Panc1 (cell line): ENCODE results near the gene LRRC41. TPM values are rescaled to one million over a fixed set of nuclear protein-coding genes. Genes with fewer than 3 reads are reported as not detected.

Experiments used
- ATAC-seq: fragments of 200-7000 bp; cut with Tn5 transposase; 2 replicates; pipeline ENCODE4 v1.9.1; 2020; ENCODE audit warnings: mild to moderate bottlenecking, moderate library complexity
- BruUV-seq: library from RNA; stranded (reverse); fragments of 400-500 nt; replicated peaks from 2 replicates; lab custom pipeline; 2021; lab: Mats Ljungman, UMichigan
- CTCF ChIA-PET: fragments of 300-600 bp; sonication (Branson Sonifier 250); formaldehyde crosslinking; loops from one replicate; lab custom pipeline; 2022; ENCODE audit warnings: antibody characterized with exemption; lab: Charles Lee
- POLR2A ChIA-PET: fragments of 300-600 bp; sonication (Branson Sonifier 250); formaldehyde crosslinking; loops from one replicate; lab custom pipeline; 2022; ENCODE audit warnings: antibody characterized with exemption; lab: Charles Lee
- DNase-seq: peaks from one replicate; pipeline ENCODE4 v3.0.0-alpha.2; 2010; ENCODE audit warnings: low read depth, low spot score
- H3K27ac ChIP-seq: 2 replicates; pipeline ENCODE4 v1.5.1; 2011; ENCODE audit warnings: mild to moderate bottlenecking, low read length, inconsistent platforms
- H3K27me3 ChIP-seq: fragments of 200-500 bp; sonication (Bioruptor generic); 2 replicates; pipeline ENCODE4 v1.6.0; 2014; ENCODE audit warnings: low read length, inconsistent platforms; ENCODE audit not compliant: control insufficient read depth, insufficient read depth
- H3K36me3 ChIP-seq: fragments of 200-500 bp; sonication (Bioruptor generic); 2 replicates; pipeline ENCODE4 v1.5.1; 2014; ENCODE audit warnings: inconsistent platforms, mild to moderate bottlenecking, low read length, moderate library complexity; ENCODE audit not compliant: control insufficient read depth, insufficient read depth
- H3K4me1 ChIP-seq: 2 replicates; pipeline ENCODE4 v1.5.1; 2011; ENCODE audit warnings: inconsistent platforms, mild to moderate bottlenecking, low read length, moderate library complexity; ENCODE audit not compliant: control insufficient read depth, insufficient read depth
- H3K4me3 ChIP-seq, 2 experiments: 2 replicates each; pipeline ENCODE4 v1.5.1; 2011 to 2012; ENCODE audit warnings: low read depth in 2 of 2, low read length in 2 of 2, mild to moderate bottlenecking in 2 of 2, inconsistent platforms in 1 of 2, moderate library complexity in 1 of 2
- H3K9me3 ChIP-seq: fragments of 200-500 bp; sonication (Bioruptor generic); 2 replicates; pipeline ENCODE4 v1.5.1; 2014; ENCODE audit warnings: low read depth, mild to moderate bottlenecking, inconsistent platforms, low read length, moderate library complexity; ENCODE audit not compliant: control insufficient read depth, insufficient read depth
- CTCF ChIP-seq: fragments of 450-650 bp; IDR thresholded peaks from 2 replicates; pipeline ENCODE4 v1.5.1; 2017; ENCODE audit warnings: mild to moderate bottlenecking
- POLR2AphosphoS5 ChIP-seq: IDR thresholded peaks from 2 replicates; pipeline ENCODE4 v1.6.1; 2012; ENCODE audit warnings: mild to moderate bottlenecking, low read depth, low read length, moderate library complexity
- REST ChIP-seq, 2 experiments: IDR thresholded peaks; 2 replicates each; pipeline ENCODE4 v1.6.1; 2011 to 2012; ENCODE audit warnings: low read depth in 2 of 2, control low read depth in 1 of 2, low read length in 1 of 2, mild to moderate bottlenecking in 1 of 2, moderate library complexity in 1 of 2; ENCODE audit not compliant: insufficient read depth in 1 of 2
- SIN3A ChIP-seq: IDR thresholded peaks from 2 replicates; pipeline ENCODE4 v1.6.1; 2012; ENCODE audit warnings: low read depth, mild to moderate bottlenecking, low read length, moderate library complexity, borderline replicate concordance; ENCODE audit not compliant: insufficient read depth
- TCF7L2 ChIP-seq: IDR thresholded peaks from 2 replicates; pipeline ENCODE4 v1.6.1; 2011; ENCODE audit warnings: mild to moderate bottlenecking, low read depth, low read length, inconsistent platforms
- in situ Hi-C: cut with HindIII; loops from 2 replicates; pipeline ENCODE4 v1.10.0; 2016; ENCODE audit warnings: low sequenced_read_pairs, low pct_unique_long_range_greater_than_20kb
- intact Hi-C: fragments of 100-400 bp; cut with micrococcal nuclease; formaldehyde crosslinking; loops from one replicate; pipeline ENCODE4 v1.10.0; 2022; ENCODE audit not compliant: unreplicated experiment
- total RNA-seq: library from RNA; stranded (reverse); gene quantifications from one replicate; pipeline ENCODE4 v1.2.1, GENCODE V29; 2021; ENCODE audit not compliant: unreplicated experiment

Gene LRRC41
- total RNA-seq, 1 experiment from 2014 or later, result 55.3 TPM

- ChIA-PET POLR2A (no interaction called here), CTCF (no interaction called here)
- DNase-seq (no peak), ATAC-seq (no peak)
- no peak overlapping the region for H3K4me3 ChIP-seq
- no peak overlapping the region for H3K27ac ChIP-seq
- intact Hi-C loops (no loop called here), in situ Hi-C loops (no loop called here)
- H3K9me3 ChIP-seq, result no peaks in the 10 kb centered on the region
- H3K36me3 ChIP-seq, result peaks cover 10% of the 10 kb centered on the region
- TF ChIP-seq TCF7L2, result no peak
- TF ChIP-seq SIN3A, result no peak
- no peak for TF ChIP-seq CTCF
- TF ChIP-seq REST (IDR thresholded peaks at IDR 0.05; ENCODE audit: insufficient read depth in 1 of 2, low read depth in 2 of 2, low read length in 1 of 2), result no peak
- H3K4me1 ChIP-seq, result no peaks in the 10 kb centered on the region
- H3K27me3 ChIP-seq, result no peaks in the 10 kb centered on the region
- BruUV-seq, result no TSS peak
Observed at GRCh38 chr1:46317323-46317722, 13.9 kb upstream of the LRRC41 start.

- BruUV-seq, result no TSS peak
- ChIA-PET CTCF (no interaction called here), POLR2A (interaction anchor here (0.6 to 0.7 kb wide), 2 partner anchors 32 to 46 kb away, joined by 3 to 10 read pairs; no protein-coding TSS in a partner anchor)
- Histone ChIP-seq H3K9me3 (no peaks in the 10 kb centered on the region), H3K27me3 (no peaks in the 10 kb centered on the region), H3K4me3 (no peak overlapping the region), H3K4me1 (no peaks in the 10 kb centered on the region), H3K27ac (no peak overlapping the region), H3K36me3 (peaks cover 10% of the 10 kb centered on the region)
- TF ChIP-seq CTCF (no peak), TCF7L2 (no peak), REST (IDR thresholded peaks at IDR 0.05; ENCODE audit: insufficient read depth in 1 of 2, low read depth in 2 of 2, low read length in 1 of 2) (no peak), POLR2AphosphoS5 (no peak), SIN3A (no peak)
- DNase-seq (no peak), ATAC-seq (no peak)
- intact Hi-C loops (no loop called here), in situ Hi-C loops (no loop called here)
Observed at GRCh38 chr1:46315669-46316403, 12.4 kb upstream of the LRRC41 start.
